Activated CD8-positive, alpha-beta T cell treated with anti-CD3 and anti-CD28 coated beads for 36 hours (primary cell): ENCODE measurements around the gene MOGAT1. TPM values are rescaled to one million over a fixed set of nuclear protein-coding genes. Genes with fewer than 3 reads are reported as not detected.
A peak's percentile ranks its signal among the peaks of the same experiment; 100 is the strongest.

ENCODE experiments used
- ATAC-seq: fragments of 200-7000 bp; cut with Tn5 transposase; one replicate; pipeline ENCODE4 v1.10.0; 2021; ENCODE audit warnings: mild to moderate bottlenecking, moderate library complexity
- CTCF ChIA-PET: fragments of 350-600 bp; sonication (Branson Sonifier 250); formaldehyde crosslinking; loops from one replicate; lab custom pipeline; 2021; ENCODE audit warnings: antibody characterized with exemption; lab: Charles Lee
- POLR2A ChIA-PET: fragments of 350-600 bp; sonication (Branson Sonifier 250); formaldehyde crosslinking; loops from one replicate; lab custom pipeline; 2021; ENCODE audit warnings: antibody characterized with exemption; lab: Charles Lee
- DNase-seq: peaks from one replicate; pipeline ENCODE4 v3.0.0-alpha.2; 2020
- H3K27ac Mint-ChIP-seq: one replicate; pipeline ENCODE4 v1.8.0; 2021; ENCODE audit warnings: mild to moderate bottlenecking, mixed read lengths
- H3K27me3 Mint-ChIP-seq: one replicate; pipeline ENCODE4 v1.8.0; 2021; ENCODE audit warnings: mixed read lengths
- H3K36me3 Mint-ChIP-seq: one replicate; pipeline ENCODE4 v1.8.0; 2021; ENCODE audit warnings: low read depth, mixed read lengths
- H3K4me1 Mint-ChIP-seq: one replicate; pipeline ENCODE4 v1.8.0; 2021; ENCODE audit warnings: low read depth, mixed read lengths
- H3K4me3 Mint-ChIP-seq: one replicate; pipeline ENCODE4 v1.8.0; 2021; ENCODE audit warnings: mild to moderate bottlenecking, moderate library complexity, mixed read lengths
- H3K9me3 Mint-ChIP-seq: one replicate; pipeline ENCODE4 v1.8.0; 2021; ENCODE audit warnings: mixed read lengths
- CTCF ChIP-seq: fragments of 200-600 bp; IDR thresholded peaks from one replicate; pipeline ENCODE4 v1.8.0; 2022; ENCODE audit warnings: antibody characterized with exemption, mild to moderate bottlenecking
- intact Hi-C: fragments of 100-400 bp; cut with micrococcal nuclease; formaldehyde crosslinking; loops from one replicate; pipeline ENCODE4 v1.10.0; 2022
- total RNA-seq, 2 experiments: library from RNA; stranded (reverse); gene quantifications; one replicate each; pipeline ENCODE4 v1.2.3, GENCODE V29; 2021

MOGAT1 gene
- total RNA-seq, 2 experiments from 2014 or later: not detected

- CTCF ChIA-PET: interaction anchor here (1.2 to 1.9 kb wide), 3 partner anchors 13 to 335 kb away, joined by 4 to 10 read pairs (median 5); no protein-coding TSS in a partner anchor
- POLR2A ChIA-PET: no interaction called here
These were observed 18.2 kb upstream of the MOGAT1 start for GRCh38 chr2:222653280-222653679.

GRCh38 chr2:222655787-222656525 lies 15.5 kb upstream of the MOGAT1 start, which contains the start of gene FARSB:
Gene FARSB (minus strand): TSS chr2:222656092. CDS start chr2:222656073, 19 bp downstream.
- DNase-seq (peak; percentile 95), ATAC-seq (peak; percentile 93)
- Mint-ChIP-seq H3K27me3 (no peaks in the 10 kb centered on the region), H3K4me3 (peak within 1 kb of the TSS; percentile 98), H3K9me3 (no peaks in the 10 kb centered on the region), H3K36me3 (peaks cover 24% of the 10 kb centered on the region), H3K27ac (peak within 1 kb of the TSS; percentile 99), H3K4me1 (peaks cover 38% of the 10 kb centered on the region)
- CTCF ChIA-PET: interaction anchor here (1.6 kb wide), 1 partner anchor 10 kb away, joined by 4 read pairs; no protein-coding TSS in a partner anchor
- no peak for TF ChIP-seq CTCF
- intact Hi-C loops: no loop called here
- POLR2A ChIA-PET: interaction anchor here (1.1 to 1.4 kb wide), 2 partner anchors 19 to 212 kb away, joined by 3 to 4 read pairs; no protein-coding TSS in a partner anchor

More at GRCh38 chr2:222653280-222653679, 18.2 kb upstream of the MOGAT1 start:
- intact Hi-C loops: no loop called here
- ATAC-seq (no peak), DNase-seq (no peak)
- Mint-ChIP-seq H3K4me1 (peaks cover 49% of the 10 kb centered on the region), H3K36me3 (peaks cover 38% of the 10 kb centered on the region), H3K9me3 (no peaks in the 10 kb centered on the region), H3K27me3 (no peaks in the 10 kb centered on the region), H3K27ac (peak overlapping the region; percentile 80), H3K4me3 (peak overlapping the region; percentile 98)
- no peak for TF ChIP-seq CTCF

- POLR2A ChIA-PET: interaction anchor here (0.6 to 1.1 kb wide), 2 partner anchors 8 to 211 kb away, joined by 3 to 4 read pairs; no protein-coding TSS in a partner anchor
- DNase-seq (peak; percentile 31), ATAC-seq (peak; percentile 17)
- Mint-ChIP-seq H3K9me3 (no peaks in the 10 kb centered on the region), H3K27me3 (no peaks in the 10 kb centered on the region), H3K36me3 (peaks cover 20% of the 10 kb centered on the region), H3K4me1 (peaks cover 31% of the 10 kb centered on the region), H3K4me3 (peak overlapping the region; percentile 98), H3K27ac (peak overlapping the region; percentile 99)
- intact Hi-C loops: no loop called here
- TF ChIP-seq CTCF: no peak
- CTCF ChIA-PET: interaction anchor here (2.3 kb wide), 1 partner anchor 34 kb away, joined by 14 read pairs; no protein-coding TSS in a partner anchor
These were observed 14.7 kb upstream of the MOGAT1 start for GRCh38 chr2:222656526-222657446.

- Mint-ChIP-seq H3K4me1 (no peaks in the 10 kb centered on the region), H3K9me3 (no peaks in the 10 kb centered on the region), H3K4me3 (no peak overlapping the region), H3K27ac (no peak overlapping the region), H3K36me3 (no peaks in the 10 kb centered on the region), H3K27me3 (peaks cover 11% of the 10 kb centered on the region)
- DNase-seq (no peak), ATAC-seq (no peak)
- intact Hi-C loops: no loop called here
- ChIA-PET POLR2A (no interaction called here), CTCF (interaction anchor here (0.7 to 1.7 kb wide), 4 partner anchors 27 to 308 kb away, joined by 3 to 4 read pairs (median 4); no protein-coding TSS in a partner anchor)
- no peak for TF ChIP-seq CTCF
These were observed 8.0 kb upstream of the MOGAT1 start for GRCh38 chr2:222663479-222663878.
